GM19452 (cell line): ENCODE measurements around the gene MALAT1.
A peak's percentile ranks its signal among the peaks of the same experiment; 100 is the strongest.
"Not testable (repeated sequence)": the region's sequence is repeated elsewhere in the genome, so short reads cannot be mapped to it uniquely, and the experiment has no call there.

Experiments
- ATAC-seq: cut with Tn5 transposase; IDR thresholded peaks from one replicate; pipeline ENCODE4 v1.9.1; 2021; ENCODE audit not compliant: unreplicated experiment

Gene MALAT1

GRCh38 chr11:65497141-65498041, 1.5 kb upstream of the MALAT1 start:
- peak; percentile 64 for ATAC-seq

- ATAC-seq, result no peak
Observed at GRCh38 chr11:65498042-65498726, 661 bp upstream of the MALAT1 start.

- ATAC-seq, result no peak
Observed at GRCh38 chr11:65498727-65498976, 193 bp upstream of the MALAT1 start.

- ATAC-seq, result no peak
Observed at GRCh38 chr11:65499713-65500386, 1.0 kb downstream of the MALAT1 start.

GRCh38 chr11:65500387-65501185, 1.7 kb downstream of the MALAT1 start:
- ATAC-seq, result no peak

GRCh38 chr11:65501186-65501471, 2.3 kb downstream of the MALAT1 start:
- no peak for ATAC-seq

GRCh38 chr11:65501472-65502273, 2.8 kb downstream of the MALAT1 start:
- ATAC-seq, result no peak

GRCh38 chr11:65502274-65502554, 3.4 kb downstream of the MALAT1 start:
- ATAC-seq, result no peak

- no peak for ATAC-seq
Observed at GRCh38 chr11:65502555-65503367, 3.9 kb downstream of the MALAT1 start.

- ATAC-seq, result no peak
Observed at GRCh38 chr11:65503368-65503948, 4.6 kb downstream of the MALAT1 start.

- no peak for ATAC-seq
Observed at GRCh38 chr11:65503949-65504673, 5.3 kb downstream of the MALAT1 start.

- no peak for ATAC-seq
Observed at GRCh38 chr11:65504674-65505465, 6.0 kb downstream of the MALAT1 start.

- ATAC-seq, result no peak
Observed at GRCh38 chr11:65505466-65506289, 6.8 kb downstream of the MALAT1 start.

- ATAC-seq, result peak; percentile 4
Observed at GRCh38 chr11:65506290-65506771, 7.5 kb downstream of the MALAT1 start.

GRCh38 chr11:65506772-65507505, 8.1 kb downstream of the MALAT1 start:
- ATAC-seq, result peak; percentile 37

GRCh38 chr11:65512311-65512710, 13.5 kb downstream of the MALAT1 start:
- ATAC-seq, result not testable (repeated sequence)
